Islet of Langerhans (tissue), 1 donor: Measurements from ENCODE around the gene CNTNAP2.

Experiments used
- FAIRE-seq: peaks from one replicate; lab custom pipeline; 2011; peaks lifted over from hg19 to GRCh38; lab: Jason Lieb, UNC

The CNTNAP2 gene

DNA sequence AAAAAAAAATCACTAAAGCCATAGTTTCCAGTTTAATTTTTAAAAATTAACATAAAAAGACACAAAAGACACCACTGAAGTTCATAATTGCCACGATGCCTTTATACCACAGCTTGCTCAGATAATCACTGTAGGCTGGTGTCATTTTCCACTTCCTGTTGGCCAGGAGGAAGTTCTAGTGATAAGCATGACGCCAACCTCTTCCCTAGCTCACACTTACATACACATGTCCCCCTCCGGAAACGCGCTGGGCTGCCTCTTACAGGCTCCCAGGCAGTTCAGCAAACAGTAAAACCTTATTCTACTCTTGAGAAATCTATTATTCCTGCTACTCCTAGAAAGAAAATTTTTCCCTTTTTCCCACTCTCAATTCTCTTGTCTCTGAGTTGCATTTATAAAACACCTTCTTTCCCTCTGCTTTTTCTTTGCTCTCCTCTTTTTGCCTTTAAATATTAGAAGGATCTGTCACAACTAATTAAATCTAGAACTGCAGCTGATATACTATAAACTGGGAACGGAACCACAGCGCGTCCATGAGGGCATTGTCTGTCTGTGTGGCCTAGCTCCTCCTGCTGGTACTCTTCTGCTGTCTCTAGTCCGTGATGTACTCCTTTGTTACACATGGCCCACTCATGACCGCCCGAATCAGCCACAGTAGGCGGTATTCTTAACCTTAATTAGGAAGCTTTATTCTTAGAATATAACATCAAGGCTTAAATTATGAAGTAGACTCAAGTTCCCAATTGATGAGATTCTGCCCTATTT lies 664.9 kb downstream of the CNTNAP2 start:
- no peak for FAIRE-seq

DNA sequence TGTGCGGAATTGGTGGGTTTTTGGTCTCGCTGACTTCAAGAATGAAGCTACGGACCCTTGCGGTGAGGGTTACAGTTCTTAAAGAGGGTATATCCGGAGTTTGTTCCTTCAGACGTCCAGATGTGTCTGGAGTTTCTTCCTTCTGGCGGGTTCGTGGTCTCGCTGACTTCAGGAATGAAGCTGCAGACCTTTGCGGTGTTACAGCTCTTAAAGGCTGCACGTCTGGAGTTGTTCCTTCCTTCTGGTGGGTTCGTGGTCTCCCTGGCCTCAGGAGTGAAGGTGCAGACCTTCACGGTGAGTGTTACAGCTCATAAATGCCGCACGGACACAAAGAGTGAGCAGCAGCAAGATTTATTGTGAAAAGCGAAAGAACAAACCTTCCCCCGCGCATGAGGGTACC lies 670.7 kb downstream of the CNTNAP2 start:
- FAIRE-seq = no peak

GRCh38 chr7:146788008-146788407 lies 671.4 kb downstream of the CNTNAP2 start:
- no peak for FAIRE-seq

DNA sequence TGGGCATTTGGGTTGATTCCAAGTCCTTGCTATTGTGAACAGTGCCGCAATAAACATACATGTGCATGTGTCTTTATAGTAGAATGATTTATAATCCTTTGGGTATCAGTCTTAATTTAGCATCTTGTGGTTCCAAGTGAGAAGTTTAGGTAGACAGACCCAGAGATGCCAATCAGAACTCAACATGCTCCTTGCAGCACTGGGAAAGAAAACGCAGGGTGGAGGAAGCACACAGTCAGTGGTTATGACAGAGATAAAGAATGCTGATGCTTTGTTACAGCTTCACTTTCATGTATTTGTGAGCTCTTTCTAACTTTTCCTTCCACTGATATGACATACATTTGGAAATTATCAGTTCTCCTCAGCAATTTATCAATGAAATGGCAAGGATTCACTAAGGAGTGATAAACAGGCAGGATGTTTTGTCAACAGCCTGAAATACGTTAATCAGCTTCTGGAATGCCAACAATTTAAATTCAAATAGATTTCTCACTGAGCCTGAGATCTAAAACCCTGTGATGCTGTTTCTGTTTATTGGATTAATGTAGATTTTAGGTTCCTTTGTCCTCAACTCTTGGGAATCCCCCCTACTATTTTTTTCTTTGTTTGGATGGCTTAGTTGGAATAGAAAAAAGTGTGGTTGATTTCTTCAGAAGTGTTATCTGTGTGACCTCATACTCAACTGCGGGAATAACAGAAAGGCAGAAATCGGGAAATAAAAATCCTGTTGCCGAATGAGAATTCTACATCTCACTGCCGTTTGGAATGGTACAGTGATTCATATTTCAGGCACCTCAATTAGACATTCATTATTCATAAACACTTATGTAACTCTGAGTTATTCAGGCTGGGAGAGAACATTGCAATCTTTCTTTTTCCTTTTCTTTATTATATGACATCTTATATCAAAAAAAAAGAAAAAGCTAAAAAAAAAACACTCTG lies 675.0 kb downstream of the CNTNAP2 start:
- FAIRE-seq = no peak

DNA sequence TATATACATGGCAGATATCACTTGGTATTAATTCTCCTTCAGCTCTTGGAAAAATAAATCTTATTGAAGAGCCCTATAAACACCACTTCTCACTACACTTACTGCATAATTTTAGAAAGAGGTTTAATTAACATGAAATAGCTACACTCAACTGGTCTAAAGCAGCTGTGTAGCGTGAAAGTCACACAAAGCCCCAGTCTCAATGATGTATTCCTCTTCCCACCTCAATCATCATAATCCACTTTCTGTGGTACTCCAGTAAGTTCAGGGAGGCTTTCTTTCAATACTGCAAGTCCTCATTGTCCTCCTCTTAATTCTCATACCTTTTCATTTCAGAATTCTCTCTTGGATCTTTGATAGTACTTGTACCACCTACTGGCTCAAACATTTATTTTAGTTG lies 688.0 kb downstream of the CNTNAP2 start:
- no peak for FAIRE-seq

DNA sequence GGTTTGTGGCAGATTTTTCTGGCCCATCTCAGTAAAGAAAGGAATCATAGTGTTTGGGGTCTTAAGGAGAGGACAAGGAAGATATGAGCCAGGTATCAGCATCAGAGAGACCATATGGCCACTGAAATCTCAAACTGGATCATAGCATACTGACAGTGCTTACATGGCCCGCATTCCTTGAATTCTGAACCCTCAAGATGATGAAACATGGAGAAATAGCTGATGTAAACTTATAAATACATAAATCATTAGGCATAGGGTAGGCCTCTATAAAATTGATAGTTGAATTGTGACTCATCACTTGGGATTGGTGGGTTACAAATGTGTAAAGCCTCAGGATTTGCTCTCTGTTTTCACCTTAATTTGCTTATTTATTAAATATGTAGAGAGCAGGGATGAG lies 688.5 kb downstream of the CNTNAP2 start:
- FAIRE-seq = no peak

DNA sequence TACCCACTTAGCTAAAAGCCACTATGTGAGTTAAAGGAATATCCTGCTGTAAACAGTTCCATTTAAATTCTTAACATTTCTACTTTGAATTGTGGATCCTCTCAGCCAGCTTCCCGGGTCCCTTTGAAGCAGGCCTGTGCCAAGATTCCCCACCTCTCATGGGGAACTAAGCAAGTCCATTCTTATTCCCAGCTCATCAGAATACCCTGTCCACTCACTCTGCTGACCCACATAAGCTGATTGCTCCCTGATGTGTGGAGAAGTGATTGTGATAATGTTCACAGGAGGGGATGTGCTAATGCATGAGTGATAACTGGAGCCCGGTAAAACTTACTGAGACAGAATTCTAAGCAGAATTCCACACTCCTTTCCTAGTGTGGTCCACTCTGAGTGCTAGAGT lies 709.7 kb downstream of the CNTNAP2 start:
- no peak for FAIRE-seq

GRCh38 chr7:146830686-146831085 lies 714.1 kb downstream of the CNTNAP2 start:
- no peak for FAIRE-seq

- no peak for FAIRE-seq
These were observed 715.3 kb downstream of the CNTNAP2 start for GRCh38 chr7:146831875-146832274.

DNA sequence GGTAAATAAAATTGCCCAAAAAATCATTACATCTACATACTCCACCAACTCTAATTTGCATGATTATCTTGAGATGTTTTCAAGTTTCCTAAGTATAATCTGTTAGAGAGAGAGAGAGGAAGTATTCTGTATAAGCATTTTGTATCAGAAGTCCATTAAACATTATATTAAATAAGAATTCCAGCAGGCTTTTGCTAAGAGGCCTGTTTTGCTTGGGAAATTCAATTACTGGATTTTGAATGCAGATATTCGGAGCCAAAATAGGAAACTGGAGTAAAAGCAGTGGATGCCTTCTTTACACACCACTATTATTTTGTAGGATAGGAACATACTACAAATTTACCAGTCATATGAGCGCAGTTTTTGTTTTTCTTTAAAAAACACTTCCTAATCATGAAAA lies 727.8 kb downstream of the CNTNAP2 start:
- FAIRE-seq = no peak

GRCh38 chr7:146858690-146859089 lies 742.1 kb downstream of the CNTNAP2 start:
- FAIRE-seq = no peak

DNA sequence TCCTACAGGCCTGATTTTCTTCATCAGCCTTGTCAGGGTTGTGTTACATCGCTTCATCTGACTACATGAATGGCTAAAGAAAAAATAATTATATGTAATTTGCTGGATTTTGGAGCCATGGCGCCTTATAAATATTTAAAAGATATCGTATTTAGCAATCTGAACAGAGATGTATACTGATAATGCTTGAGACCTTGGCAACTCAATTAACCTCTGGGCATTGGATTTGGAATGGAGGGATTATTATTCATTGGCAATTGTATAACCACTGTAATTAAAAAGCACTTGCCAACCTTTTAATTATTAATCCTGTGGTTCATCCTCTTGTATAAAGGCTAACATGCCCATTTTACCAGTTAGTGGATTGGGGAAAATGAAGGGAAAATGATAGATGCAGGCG lies 745.1 kb downstream of the CNTNAP2 start:
- no peak for FAIRE-seq

- no peak for FAIRE-seq
These were observed 745.8 kb downstream of the CNTNAP2 start for GRCh38 chr7:146862415-146862814.

DNA sequence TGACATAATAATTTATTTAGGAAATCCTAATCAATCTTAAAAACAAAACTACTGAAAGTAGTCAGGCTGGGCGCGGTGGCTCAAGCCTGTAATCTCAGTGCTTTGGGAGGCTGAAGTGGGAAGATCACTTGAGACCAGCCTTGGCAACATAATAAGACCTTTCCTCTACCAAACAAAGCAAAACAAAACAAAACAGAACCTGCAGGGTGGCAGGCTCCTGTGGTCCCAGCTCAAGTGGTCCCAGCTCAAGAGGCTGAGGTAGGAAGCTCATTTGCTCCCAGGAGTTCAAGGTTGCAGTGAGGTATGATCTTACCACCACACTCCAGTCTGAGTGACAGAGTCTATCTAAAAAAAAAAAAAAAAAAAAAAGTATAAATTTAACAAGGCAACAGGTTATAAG lies 748.0 kb downstream of the CNTNAP2 start:
- FAIRE-seq = no peak

DNA sequence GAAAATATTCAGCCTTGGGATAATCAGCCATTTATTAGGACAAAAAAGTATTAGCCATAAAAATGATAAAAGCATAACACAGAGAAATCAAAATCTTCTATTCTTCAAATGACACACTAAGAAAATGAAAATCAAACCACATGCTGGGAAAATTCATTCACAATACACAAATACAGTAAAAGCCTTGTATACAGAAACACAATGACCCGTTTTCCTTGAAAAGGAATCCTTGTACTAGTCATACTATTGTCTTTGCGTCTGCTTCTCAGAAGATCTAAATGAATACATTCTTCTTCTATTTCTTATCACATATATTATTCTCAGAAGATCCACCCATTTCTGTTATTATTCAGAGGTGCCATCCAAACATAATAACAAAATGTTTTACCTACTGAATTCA lies 749.1 kb downstream of the CNTNAP2 start:
- no peak for FAIRE-seq

- no peak for FAIRE-seq
These were observed 758.1 kb downstream of the CNTNAP2 start for GRCh38 chr7:146874722-146875121.

GRCh38 chr7:146875237-146875785 lies 758.7 kb downstream of the CNTNAP2 start:
- FAIRE-seq = no peak

DNA sequence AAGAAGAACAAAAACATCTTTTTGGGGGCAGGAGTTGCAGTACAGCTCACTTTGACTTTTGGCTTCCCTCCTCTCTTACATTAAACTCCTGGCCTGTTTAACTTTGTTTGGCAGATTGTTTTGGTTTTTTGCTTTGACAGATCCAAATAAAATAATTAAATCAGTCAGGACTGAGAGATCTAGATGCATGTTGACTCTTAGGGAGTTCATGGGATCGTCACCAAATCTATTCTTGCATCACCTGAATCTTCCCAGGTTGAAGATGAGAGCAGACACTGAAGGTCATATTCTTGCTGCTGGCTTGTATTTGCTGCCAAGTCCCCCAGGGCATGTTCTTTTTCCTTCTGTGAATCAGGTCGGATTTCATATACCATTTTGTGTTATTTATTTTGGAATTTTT lies 759.4 kb downstream of the CNTNAP2 start:
- FAIRE-seq = no peak

DNA sequence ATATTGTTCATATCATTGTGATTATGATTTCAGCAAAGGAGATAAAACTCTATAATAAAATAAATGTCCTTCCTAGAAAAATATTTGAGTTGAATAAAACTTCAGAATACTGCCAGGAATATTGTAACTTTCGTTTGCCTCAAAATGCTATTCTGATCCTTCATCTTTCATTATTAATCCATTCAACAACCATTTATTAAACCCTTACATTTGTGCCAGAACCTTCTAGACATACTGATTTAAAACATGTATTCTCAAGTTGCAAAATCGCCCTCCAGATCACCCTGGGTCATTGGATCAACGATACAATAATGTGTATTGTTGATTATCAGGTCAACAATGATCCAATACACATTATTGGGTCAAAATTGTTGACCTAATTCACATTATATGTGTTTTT lies 759.8 kb downstream of the CNTNAP2 start:
- FAIRE-seq = no peak

GRCh38 chr7:146878901-146879300 lies 762.3 kb downstream of the CNTNAP2 start:
- FAIRE-seq = no peak

- no peak for FAIRE-seq
These were observed 768.6 kb downstream of the CNTNAP2 start for GRCh38 chr7:146885231-146885630.

- FAIRE-seq = no peak
These were observed 773.4 kb downstream of the CNTNAP2 start for GRCh38 chr7:146889806-146890555.
